A549 treated with RU486 at 1 μM for 4 hours (cell line): Measurements from ENCODE around the gene OR10A3. TPM values are rescaled to one million over a fixed set of nuclear protein-coding genes. Genes with fewer than 3 reads are reported as not detected.

Source experiments
- total RNA-seq: library from RNA; stranded (reverse); fragments of 200-300 nt; extraction: Qiagen RNA extraction; gene quantifications from 5 replicates; pipeline ENCODE4 v1.2.3, GENCODE V29; 2022; ENCODE audit warnings: low read depth

Gene OR10A3, protein sequence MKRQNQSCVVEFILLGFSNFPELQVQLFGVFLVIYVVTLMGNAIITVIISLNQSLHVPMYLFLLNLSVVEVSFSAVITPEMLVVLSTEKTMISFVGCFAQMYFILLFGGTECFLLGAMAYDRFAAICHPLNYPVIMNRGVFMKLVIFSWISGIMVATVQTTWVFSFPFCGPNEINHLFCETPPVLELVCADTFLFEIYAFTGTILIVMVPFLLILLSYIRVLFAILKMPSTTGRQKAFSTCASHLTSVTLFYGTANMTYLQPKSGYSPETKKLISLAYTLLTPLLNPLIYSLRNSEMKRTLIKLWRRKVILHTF
- total RNA-seq = not detected in 5 replicates

DNA sequence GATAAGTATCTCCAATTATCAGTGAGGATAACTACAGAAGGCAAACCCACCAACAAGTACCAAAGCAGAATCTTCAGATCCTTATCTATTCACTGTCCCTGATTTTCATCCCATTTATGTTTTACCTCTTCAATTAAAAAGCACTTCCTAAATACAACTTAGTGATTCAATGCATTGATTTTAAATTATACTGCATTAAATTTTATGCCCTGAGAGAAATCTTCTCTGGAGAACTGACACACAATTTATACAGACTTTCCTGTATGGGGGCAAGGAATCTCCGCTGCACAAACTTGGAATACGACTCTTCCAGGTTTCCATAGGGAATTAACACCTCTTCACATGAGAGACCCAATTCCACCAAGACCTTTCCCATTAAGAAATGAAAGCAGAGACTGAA is at the start of gene OR10A3:
OR10A3 (minus strand) TSS at position 101 of the 400 bp plus-strand sequence. CDS start 2,188 bp downstream, outside the sequence.

DNA sequence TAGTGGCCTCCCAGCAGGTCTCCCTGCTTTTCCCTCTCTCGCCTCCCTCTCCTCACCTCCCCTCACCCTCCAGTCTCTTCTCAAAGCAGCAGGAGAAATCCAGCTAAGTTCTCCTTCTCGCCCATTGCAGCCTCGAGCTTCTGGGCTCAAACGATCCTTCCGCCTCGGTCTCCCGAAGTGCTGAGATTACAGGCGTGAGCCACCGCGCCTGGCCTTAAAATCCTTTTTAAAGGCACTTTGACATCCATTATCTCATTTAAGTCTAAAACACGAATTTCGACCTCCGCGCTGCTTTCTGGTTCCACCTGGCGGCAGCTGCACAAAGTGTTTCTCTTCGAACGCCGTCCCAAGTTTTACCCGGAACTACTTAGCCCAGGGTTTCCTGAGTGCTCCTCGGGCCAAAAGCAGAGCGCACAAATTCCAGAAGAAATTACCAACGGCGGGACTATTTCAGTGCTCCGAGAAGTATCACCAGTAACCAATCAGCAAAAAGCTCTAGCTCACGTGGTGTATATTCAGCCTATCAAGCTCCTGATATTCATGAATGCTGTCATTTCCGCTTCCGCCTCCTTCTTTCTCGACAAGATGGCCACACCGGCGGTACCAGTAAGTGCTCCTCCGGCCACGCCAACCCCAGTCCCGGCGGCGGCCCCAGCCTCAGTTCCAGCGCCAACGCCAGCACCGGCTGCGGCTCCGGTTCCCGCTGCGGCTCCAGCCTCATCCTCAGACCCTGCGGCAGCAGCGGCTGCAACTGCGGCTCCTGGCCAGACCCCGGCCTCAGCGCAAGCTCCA is 45.5 kb upstream of the OR10A3 start, which contains the start of gene EIF3F:
EIF3F (plus strand) TSS at position 570 of the 792 bp plus-strand sequence; CDS start at position 586, 16 bp downstream.

DNA sequence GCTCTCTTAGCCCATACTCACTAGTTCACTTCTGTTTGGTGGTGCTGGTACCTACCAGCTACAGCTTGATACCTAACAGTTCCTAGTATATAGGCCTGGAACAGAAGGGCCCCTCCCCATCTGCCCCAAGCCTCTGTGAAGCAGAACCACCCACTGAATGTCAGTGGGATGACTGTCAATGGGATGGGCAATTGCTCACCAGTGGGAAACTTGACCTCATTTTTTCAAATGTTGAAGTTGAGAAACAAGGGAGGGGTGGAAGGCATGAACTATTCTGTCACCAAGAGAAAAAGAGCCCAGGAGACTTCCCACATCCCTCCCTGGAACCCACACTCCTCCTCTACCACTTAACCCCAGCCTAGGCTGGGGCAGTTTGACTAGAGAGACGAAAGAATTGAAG is 23.9 kb upstream of the OR10A3 start, which contains the start of gene NLRP10:
NLRP10 (minus strand) TSS at position 62 of the 400 bp plus-strand sequence. CDS start 1,952 bp downstream, outside the sequence.

DNA sequence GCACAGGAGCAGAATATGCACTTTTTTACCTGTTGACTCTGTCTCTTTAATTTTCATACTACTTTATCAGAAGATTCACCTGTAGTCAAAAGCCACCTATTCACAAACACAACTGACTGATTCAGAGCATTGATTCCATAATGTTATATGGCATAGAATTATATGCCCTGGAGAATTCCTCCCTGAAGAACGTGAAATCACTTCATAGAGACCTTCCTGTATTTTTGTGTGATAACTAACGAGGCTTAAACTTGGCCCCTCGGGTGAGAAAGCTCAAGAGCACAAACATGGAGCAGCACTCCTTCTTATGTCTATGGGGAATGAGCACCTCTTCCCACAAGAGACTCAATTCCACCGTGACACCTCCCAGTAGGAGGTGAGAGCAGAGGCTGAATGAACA is 10.3 kb downstream of the OR10A3 start, which contains the start of gene OR10A6:
OR10A6 (minus strand) TSS at position 101 of the 400 bp plus-strand sequence. CDS start 2,606 bp downstream, outside the sequence.

Other genes with a start within 250 kb of the OR10A3 start
- not detected in 5 replicates for gene OVCH2, start 235.2 kb downstream of the OR10A3 start, total RNA-seq
- not detected in 5 replicates for gene OR5P2, start 144.8 kb downstream of the OR10A3 start, total RNA-seq
- gene OR5P3, start 110.9 kb downstream of the OR10A3 start, total RNA-seq = not detected in 5 replicates
- gene OR10A6, start 10.4 kb downstream of the OR10A3 start, total RNA-seq = not detected in 5 replicates
- not detected in 5 replicates for gene NLRP10, start 23.7 kb upstream of the OR10A3 start, total RNA-seq
- 318 to 343 TPM (median 324 TPM) in 5 replicates for gene EIF3F, start 45.6 kb upstream of the OR10A3 start, total RNA-seq
- 5.2 to 8.0 TPM (median 7.4 TPM) in 5 replicates for gene TUB, start 139.5 kb upstream of the OR10A3 start, total RNA-seq
- gene RIC3, start 227.3 kb upstream of the OR10A3 start, total RNA-seq = 1.8 to 2.5 TPM (median 2.4 TPM) in 5 replicates